HG02571 (cell line): ENCODE results near the gene SPRED3.

Source experiments
- ATAC-seq: cut with Tn5 transposase; IDR thresholded peaks from one replicate; pipeline ENCODE4 v1.9.1; 2021; ENCODE audit warnings: mild to moderate bottlenecking, moderate library complexity; ENCODE audit not compliant: unreplicated experiment

The SPRED3 gene

GRCh38 chr19:38443458-38443999 lies 55.0 kb downstream of the SPRED3 start:
- ATAC-seq = no peak

GRCh38 chr19:38444026-38444425 lies 55.5 kb downstream of the SPRED3 start:
- ATAC-seq = no peak

GRCh38 chr19:38445362-38445761 lies 56.9 kb downstream of the SPRED3 start:
- ATAC-seq = no peak

GRCh38 chr19:38448225-38448624 lies 59.7 kb downstream of the SPRED3 start:
- ATAC-seq = no peak
